ENCODE results near the gene WDR90.

GRCh38 chr16:694863-695354 is 45.7 kb downstream of the WDR90 start:
- TF ChIP-seq CTCF (conservative IDR thresholded peaks at IDR 0.05; ENCODE audit: low read depth in 2 of 2) (no peak), CREB1 (CRISPR knock-in tag; IDR thresholded peaks at IDR 0.05; ENCODE audit: low read depth) (no peak), POLR2AphosphoS5 (IDR thresholded peaks at IDR 0.05; ENCODE audit: low read depth) (no peak), ZNF331 (CRISPR knock-in tag; IDR thresholded peaks at IDR 0.05; ENCODE audit: low read depth) (no peak), EZH2 (IDR thresholded peaks at IDR 0.05; ENCODE audit: low read depth, unreplicated experiment) (no peak), NANOG (IDR thresholded peaks at IDR 0.05; ENCODE audit: borderline replicate concordance) (no peak), JUNB (IDR thresholded peaks at IDR 0.05; ENCODE audit: unreplicated experiment) (no peak)
- TF ChIP-seq, protein P1, sequence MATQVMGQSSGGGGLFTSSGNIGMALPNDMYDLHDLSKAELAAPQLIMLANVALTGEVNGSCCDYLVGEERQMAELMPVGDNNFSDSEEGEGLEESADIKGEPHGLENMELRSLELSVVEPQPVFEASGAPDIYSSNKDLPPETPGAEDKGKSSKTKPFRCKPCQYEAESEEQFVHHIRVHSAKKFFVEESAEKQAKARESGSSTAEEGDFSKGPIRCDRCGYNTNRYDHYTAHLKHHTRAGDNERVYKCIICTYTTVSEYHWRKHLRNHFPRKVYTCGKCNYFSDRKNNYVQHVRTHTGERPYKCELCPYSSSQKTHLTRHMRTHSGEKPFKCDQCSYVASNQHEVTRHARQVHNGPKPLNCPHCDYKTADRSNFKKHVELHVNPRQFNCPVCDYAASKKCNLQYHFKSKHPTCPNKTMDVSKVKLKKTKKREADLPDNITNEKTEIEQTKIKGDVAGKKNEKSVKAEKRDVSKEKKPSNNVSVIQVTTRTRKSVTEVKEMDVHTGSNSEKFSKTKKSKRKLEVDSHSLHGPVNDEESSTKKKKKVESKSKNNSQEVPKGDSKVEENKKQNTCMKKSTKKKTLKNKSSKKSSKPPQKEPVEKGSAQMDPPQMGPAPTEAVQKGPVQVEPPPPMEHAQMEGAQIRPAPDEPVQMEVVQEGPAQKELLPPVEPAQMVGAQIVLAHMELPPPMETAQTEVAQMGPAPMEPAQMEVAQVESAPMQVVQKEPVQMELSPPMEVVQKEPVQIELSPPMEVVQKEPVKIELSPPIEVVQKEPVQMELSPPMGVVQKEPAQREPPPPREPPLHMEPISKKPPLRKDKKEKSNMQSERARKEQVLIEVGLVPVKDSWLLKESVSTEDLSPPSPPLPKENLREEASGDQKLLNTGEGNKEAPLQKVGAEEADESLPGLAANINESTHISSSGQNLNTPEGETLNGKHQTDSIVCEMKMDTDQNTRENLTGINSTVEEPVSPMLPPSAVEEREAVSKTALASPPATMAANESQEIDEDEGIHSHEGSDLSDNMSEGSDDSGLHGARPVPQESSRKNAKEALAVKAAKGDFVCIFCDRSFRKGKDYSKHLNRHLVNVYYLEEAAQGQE (IDR thresholded peaks at IDR 0.05; ENCODE audit: unreplicated experiment): no peak
